ENCODE measurements around the gene TRPM4.

TRPM4 gene

DNA sequence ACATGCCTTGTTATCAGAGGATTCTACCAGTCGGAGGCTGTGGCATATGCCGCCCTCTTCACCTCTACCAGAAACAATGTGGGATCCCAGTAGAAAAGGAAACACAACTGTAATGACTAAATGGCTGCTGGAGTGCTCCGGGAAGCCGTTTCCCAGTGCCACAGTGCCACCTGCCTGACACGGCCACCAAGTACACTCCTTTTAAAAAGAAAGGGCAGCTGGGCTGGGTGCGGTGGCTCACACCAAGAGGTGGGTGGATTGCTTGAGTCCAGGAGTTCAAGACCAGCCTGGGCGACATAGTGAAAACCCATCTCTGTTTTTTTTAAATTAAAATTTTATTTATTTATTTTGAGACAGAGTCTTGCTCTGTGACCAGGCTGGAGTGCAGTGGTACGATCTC lies 67.3 kb downstream of the TRPM4 start (continued):
- TF ChIP-seq, protein P1, sequence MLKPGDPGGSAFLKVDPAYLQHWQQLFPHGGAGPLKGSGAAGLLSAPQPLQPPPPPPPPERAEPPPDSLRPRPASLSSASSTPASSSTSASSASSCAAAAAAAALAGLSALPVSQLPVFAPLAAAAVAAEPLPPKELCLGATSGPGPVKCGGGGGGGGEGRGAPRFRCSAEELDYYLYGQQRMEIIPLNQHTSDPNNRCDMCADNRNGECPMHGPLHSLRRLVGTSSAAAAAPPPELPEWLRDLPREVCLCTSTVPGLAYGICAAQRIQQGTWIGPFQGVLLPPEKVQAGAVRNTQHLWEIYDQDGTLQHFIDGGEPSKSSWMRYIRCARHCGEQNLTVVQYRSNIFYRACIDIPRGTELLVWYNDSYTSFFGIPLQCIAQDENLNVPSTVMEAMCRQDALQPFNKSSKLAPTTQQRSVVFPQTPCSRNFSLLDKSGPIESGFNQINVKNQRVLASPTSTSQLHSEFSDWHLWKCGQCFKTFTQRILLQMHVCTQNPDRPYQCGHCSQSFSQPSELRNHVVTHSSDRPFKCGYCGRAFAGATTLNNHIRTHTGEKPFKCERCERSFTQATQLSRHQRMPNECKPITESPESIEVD (tag by site-specific recombination; IDR thresholded peaks at IDR 0.05), result no peak
- no peak for TF ChIP-seq FEZF1 (tag by site-specific recombination; IDR thresholded peaks at IDR 0.05)
- TF ChIP-seq KLF1 (tag by site-specific recombination; IDR thresholded peaks at IDR 0.05), result no peak; the same call in 1 of the 2 replicates
- TF ChIP-seq WT1 (tag by site-specific recombination; IDR thresholded peaks at IDR 0.05), result no peak
- TF ChIP-seq GLI2 (tag by site-specific recombination; IDR thresholded peaks at IDR 0.05; ENCODE audit: borderline replicate concordance, low read depth), result no peak
- TF ChIP-seq ZBTB48 (tag by site-specific recombination; IDR thresholded peaks at IDR 0.05), result no peak
- TF ChIP-seq, protein P2, sequence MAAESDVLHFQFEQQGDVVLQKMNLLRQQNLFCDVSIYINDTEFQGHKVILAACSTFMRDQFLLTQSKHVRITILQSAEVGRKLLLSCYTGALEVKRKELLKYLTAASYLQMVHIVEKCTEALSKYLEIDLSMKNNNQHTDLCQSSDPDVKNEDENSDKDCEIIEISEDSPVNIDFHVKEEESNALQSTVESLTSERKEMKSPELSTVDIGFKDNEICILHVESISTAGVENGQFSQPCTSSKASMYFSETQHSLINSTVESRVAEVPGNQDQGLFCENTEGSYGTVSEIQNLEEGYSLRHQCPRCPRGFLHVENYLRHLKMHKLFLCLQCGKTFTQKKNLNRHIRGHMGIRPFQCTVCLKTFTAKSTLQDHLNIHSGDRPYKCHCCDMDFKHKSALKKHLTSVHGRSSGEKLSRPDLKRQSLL (tag by site-specific recombination; IDR thresholded peaks at IDR 0.05), result no peak
- peak; percentile 87 for TF ChIP-seq ZNF654 (tag by site-specific recombination; IDR thresholded peaks at IDR 0.05; ENCODE audit: low read depth)
- no peak for TF ChIP-seq ZNF324 (tag by site-specific recombination; IDR thresholded peaks at IDR 0.05)
- TF ChIP-seq ZNF394 (tag by site-specific recombination; IDR thresholded peaks at IDR 0.05; ENCODE audit: borderline replicate concordance), result no peak
- no peak for TF ChIP-seq ZNF211 (tag by site-specific recombination; IDR thresholded peaks at IDR 0.05; ENCODE audit: low read depth)
- peak; percentile 24; the same call in 1 of the 2 replicates for TF ChIP-seq ZNF561 (tag by site-specific recombination; IDR thresholded peaks at IDR 0.05; ENCODE audit: borderline replicate concordance)
- no peak for TF ChIP-seq ZFP41 (tag by site-specific recombination; IDR thresholded peaks at IDR 0.05; ENCODE audit: borderline replicate concordance)
- no peak for TF ChIP-seq ZNF292 (tag by site-specific recombination; IDR thresholded peaks at IDR 0.05; ENCODE audit: borderline replicate concordance, low read depth)
- TF ChIP-seq, protein P3, sequence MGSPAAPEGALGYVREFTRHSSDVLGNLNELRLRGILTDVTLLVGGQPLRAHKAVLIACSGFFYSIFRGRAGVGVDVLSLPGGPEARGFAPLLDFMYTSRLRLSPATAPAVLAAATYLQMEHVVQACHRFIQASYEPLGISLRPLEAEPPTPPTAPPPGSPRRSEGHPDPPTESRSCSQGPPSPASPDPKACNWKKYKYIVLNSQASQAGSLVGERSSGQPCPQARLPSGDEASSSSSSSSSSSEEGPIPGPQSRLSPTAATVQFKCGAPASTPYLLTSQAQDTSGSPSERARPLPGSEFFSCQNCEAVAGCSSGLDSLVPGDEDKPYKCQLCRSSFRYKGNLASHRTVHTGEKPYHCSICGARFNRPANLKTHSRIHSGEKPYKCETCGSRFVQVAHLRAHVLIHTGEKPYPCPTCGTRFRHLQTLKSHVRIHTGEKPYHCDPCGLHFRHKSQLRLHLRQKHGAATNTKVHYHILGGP (tag by site-specific recombination; IDR thresholded peaks at IDR 0.05), result no peak
- TF ChIP-seq, protein P4, sequence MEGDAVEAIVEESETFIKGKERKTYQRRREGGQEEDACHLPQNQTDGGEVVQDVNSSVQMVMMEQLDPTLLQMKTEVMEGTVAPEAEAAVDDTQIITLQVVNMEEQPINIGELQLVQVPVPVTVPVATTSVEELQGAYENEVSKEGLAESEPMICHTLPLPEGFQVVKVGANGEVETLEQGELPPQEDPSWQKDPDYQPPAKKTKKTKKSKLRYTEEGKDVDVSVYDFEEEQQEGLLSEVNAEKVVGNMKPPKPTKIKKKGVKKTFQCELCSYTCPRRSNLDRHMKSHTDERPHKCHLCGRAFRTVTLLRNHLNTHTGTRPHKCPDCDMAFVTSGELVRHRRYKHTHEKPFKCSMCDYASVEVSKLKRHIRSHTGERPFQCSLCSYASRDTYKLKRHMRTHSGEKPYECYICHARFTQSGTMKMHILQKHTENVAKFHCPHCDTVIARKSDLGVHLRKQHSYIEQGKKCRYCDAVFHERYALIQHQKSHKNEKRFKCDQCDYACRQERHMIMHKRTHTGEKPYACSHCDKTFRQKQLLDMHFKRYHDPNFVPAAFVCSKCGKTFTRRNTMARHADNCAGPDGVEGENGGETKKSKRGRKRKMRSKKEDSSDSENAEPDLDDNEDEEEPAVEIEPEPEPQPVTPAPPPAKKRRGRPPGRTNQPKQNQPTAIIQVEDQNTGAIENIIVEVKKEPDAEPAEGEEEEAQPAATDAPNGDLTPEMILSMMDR (tag by site-specific recombination; IDR thresholded peaks at IDR 0.05), result peak; percentile 74
- TF ChIP-seq, protein P5, sequence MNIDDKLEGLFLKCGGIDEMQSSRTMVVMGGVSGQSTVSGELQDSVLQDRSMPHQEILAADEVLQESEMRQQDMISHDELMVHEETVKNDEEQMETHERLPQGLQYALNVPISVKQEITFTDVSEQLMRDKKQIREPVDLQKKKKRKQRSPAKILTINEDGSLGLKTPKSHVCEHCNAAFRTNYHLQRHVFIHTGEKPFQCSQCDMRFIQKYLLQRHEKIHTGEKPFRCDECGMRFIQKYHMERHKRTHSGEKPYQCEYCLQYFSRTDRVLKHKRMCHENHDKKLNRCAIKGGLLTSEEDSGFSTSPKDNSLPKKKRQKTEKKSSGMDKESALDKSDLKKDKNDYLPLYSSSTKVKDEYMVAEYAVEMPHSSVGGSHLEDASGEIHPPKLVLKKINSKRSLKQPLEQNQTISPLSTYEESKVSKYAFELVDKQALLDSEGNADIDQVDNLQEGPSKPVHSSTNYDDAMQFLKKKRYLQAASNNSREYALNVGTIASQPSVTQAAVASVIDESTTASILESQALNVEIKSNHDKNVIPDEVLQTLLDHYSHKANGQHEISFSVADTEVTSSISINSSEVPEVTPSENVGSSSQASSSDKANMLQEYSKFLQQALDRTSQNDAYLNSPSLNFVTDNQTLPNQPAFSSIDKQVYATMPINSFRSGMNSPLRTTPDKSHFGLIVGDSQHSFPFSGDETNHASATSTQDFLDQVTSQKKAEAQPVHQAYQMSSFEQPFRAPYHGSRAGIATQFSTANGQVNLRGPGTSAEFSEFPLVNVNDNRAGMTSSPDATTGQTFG (tag by site-specific recombination; IDR thresholded peaks at IDR 0.05; ENCODE audit: borderline replicate concordance), result no peak
- TF ChIP-seq ZNF837 (tag by site-specific recombination; IDR thresholded peaks at IDR 0.05), result no peak
- no peak for TF ChIP-seq ZNF792 (tag by site-specific recombination; IDR thresholded peaks at IDR 0.05)
- TF ChIP-seq ZFHX2 (tag by site-specific recombination; conservative IDR thresholded peaks at IDR 0.05), result peak; percentile 10; the same call in 1 of the 2 replicates
- TF ChIP-seq SALL2 (tag by site-specific recombination; IDR thresholded peaks at IDR 0.05; ENCODE audit: borderline replicate concordance), result no peak
- TF ChIP-seq ZNF214 (tag by site-specific recombination; IDR thresholded peaks at IDR 0.05; ENCODE audit: borderline replicate concordance), result no peak
- TF ChIP-seq ZBTB1 (tag by site-specific recombination; IDR thresholded peaks at IDR 0.05), result no peak
- no peak for TF ChIP-seq GLIS2 (tag by site-specific recombination; IDR thresholded peaks at IDR 0.05)
- TF ChIP-seq ZBTB7A (tag by site-specific recombination; IDR thresholded peaks at IDR 0.05; ENCODE audit: low read depth), result no peak
- TF ChIP-seq ZNF24 (tag by site-specific recombination; IDR thresholded peaks at IDR 0.05), result no peak
- TF ChIP-seq, protein P6, sequence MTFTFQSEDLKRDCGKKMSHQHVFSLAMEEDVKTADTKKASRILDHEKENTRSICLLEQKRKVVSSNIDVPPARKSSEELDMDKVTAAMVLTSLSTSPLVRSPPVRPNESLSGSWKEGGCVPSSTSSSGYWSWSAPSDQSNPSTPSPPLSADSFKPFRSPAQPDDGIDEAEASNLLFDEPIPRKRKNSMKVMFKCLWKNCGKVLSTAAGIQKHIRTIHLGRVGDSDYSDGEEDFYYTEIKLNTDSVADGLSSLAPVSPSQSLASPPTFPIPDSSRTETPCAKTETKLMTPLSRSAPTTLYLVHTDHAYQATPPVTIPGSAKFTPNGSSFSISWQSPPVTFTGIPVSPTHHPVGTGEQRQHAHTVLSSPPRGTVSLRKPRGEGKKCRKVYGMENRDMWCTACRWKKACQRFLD (tag by site-specific recombination; IDR thresholded peaks at IDR 0.05), result no peak
- no peak for TF ChIP-seq BCL11A (tag by site-specific recombination; IDR thresholded peaks at IDR 0.05; ENCODE audit: low read depth)
- TF ChIP-seq SP2 (tag by site-specific recombination; IDR thresholded peaks at IDR 0.05), result no peak
- TF ChIP-seq SP7 (tag by site-specific recombination; IDR thresholded peaks at IDR 0.05), result no peak
- TF ChIP-seq, protein P7, sequence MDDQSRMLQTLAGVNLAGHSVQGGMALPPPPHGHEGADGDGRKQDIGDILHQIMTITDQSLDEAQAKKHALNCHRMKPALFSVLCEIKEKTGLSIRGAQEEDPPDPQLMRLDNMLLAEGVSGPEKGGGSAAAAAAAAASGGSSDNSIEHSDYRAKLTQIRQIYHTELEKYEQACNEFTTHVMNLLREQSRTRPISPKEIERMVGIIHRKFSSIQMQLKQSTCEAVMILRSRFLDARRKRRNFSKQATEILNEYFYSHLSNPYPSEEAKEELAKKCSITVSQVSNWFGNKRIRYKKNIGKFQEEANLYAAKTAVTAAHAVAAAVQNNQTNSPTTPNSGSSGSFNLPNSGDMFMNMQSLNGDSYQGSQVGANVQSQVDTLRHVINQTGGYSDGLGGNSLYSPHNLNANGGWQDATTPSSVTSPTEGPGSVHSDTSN (CRISPR knock-in tag; IDR thresholded peaks at IDR 0.05), result no peak

All from HEK293 (cell line).